ENCODE results near the gene UBE2E1.
A peak's percentile ranks its signal among the peaks of the same experiment; 100 is the strongest.
"Not testable (repeated sequence)": the region's sequence is repeated elsewhere in the genome, so short reads cannot be mapped to it uniquely, and the experiment has no call there.

The UBE2E1 gene

DNA sequence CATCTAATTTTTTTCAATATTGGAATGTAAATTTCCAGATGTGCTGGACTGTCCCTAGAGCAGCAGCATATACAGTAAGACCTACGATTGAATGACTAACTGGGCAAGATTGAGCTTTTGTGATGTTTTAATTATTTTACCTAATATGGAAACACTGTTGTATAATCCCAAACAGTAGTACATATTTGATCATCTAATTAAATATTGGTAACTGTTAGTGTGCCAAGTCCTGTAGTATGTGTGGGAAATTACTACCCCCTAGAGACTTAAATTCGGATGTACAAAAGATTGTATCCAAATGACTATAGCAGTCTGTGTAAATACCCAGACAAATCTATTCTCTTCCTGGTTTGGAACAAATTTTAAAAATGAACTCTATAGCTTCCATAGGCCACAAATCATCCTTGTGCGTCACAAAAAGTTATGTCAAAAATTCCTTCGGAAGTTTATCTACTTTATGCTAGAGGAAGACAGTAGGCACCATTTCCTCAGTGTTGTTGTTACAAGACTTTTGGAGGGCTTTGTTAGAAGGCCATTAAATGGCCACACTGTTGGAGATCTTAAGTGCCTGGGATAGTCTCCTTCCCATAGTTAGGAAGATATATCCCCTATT, 69.5 kb downstream of the UBE2E1 start:
- TF ChIP-seq CTCF (IDR thresholded peaks at IDR 0.05; ENCODE audit: low read depth, low read length) = no peak
- H3K4me3 ChIP-seq (replicated peaks in 1 of 2; ENCODE audit: low read depth in 2 of 2, low read length in 2 of 2) = no peak overlapping the region
- peak in 1 of 2 donors; percentile 47 for DNase-seq (ENCODE audit: low read depth in 2 of 2)

- no peak overlapping the region for H3K4me3 ChIP-seq (replicated peaks in 1 of 2; ENCODE audit: low read depth in 2 of 2, low read length in 2 of 2)
- no peak for TF ChIP-seq CTCF (IDR thresholded peaks at IDR 0.05; ENCODE audit: low read depth, low read length)
These were observed 71.2 kb downstream of the UBE2E1 start for GRCh38 chr3:23876923-23877322.

DNA sequence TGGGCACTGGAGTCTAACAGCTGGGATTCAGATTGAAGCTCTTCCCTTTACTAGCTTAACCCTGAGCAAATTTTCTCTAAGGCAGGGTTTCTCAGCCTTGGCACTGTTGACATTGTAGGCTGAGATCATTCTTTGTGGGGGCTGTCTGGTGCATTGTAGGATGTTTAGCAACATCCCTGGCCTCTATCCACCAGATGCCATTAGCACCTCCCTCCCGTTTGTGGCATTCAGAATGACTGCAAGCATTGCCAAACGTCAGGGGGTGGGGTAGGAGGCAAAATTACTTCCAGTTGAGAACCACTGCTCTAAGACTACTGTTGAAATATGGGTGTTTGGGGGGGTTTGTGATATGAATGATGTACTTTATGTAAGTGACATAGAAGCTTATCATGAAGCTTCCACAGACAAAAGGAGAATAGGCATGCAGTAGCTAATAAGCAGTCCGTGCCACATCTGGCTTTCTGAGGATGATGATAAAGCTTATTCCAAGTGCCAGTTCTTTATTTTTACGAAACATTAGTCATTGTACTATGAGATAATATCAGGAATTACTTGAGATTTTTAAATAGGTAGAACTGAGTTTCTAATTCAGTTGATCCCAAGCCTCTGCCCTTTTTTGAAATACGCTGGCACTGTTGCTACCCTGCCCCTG, 71.7 kb downstream of the UBE2E1 start:
- no peak for TF ChIP-seq CTCF (IDR thresholded peaks at IDR 0.05; ENCODE audit: low read depth, low read length)
- H3K4me3 ChIP-seq (replicated peaks in 1 of 2; ENCODE audit: low read depth in 2 of 2, low read length in 2 of 2) = no peak overlapping the region
- DNase-seq (ENCODE audit: low read depth in 2 of 2) = peak; percentile 91 to 95

More at GRCh38 chr3:23876923-23877322, 71.2 kb downstream of the UBE2E1 start:
- peak in 1 of 2 donors; percentile 53 for DNase-seq (ENCODE audit: low read depth in 2 of 2)

- DNase-seq (ENCODE audit: low read depth in 2 of 2) = no peak
- no peak for TF ChIP-seq CTCF (IDR thresholded peaks at IDR 0.05; ENCODE audit: low read depth, low read length)
- H3K4me3 ChIP-seq (replicated peaks in 1 of 2; ENCODE audit: low read depth in 2 of 2, low read length in 2 of 2) = no peak overlapping the region
These were observed 73.7 kb downstream of the UBE2E1 start for GRCh38 chr3:23879485-23879884.

GRCh38 chr3:23880703-23881339, 75.1 kb downstream of the UBE2E1 start:
- H3K4me3 ChIP-seq (replicated peaks in 1 of 2; ENCODE audit: low read depth in 2 of 2, low read length in 2 of 2) = no peak overlapping the region
- no peak for TF ChIP-seq CTCF (IDR thresholded peaks at IDR 0.05; ENCODE audit: low read depth, low read length)
- no peak for DNase-seq (ENCODE audit: low read depth in 2 of 2)

DNA sequence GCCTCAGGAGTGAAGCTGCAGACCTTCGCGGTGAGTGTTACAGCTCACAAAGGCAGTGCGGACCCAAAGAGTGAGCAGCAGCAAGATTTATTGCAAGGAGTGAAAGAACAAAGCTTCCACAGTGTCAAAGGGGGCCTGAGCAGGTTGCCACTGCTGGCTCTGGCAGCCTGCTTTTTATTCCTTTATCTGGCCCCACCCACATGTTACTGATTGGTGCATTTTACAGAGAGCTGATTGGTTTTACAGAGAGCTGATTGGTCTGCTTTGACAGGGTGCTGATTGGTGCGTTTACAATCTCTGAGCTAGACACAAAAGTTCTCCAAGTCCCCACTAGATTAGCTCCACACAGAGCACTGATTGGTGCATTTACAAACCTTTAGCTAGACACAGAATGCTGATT, 76.2 kb downstream of the UBE2E1 start:
- not testable (repeated sequence) for DNase-seq (ENCODE audit: low read depth in 2 of 2); H3K4me3 ChIP-seq (replicated peaks in 1 of 2; ENCODE audit: low read depth in 2 of 2, low read length in 2 of 2)

- no peak for TF ChIP-seq CTCF (IDR thresholded peaks at IDR 0.05; ENCODE audit: low read depth, low read length)
- H3K4me3 ChIP-seq (replicated peaks in 1 of 2; ENCODE audit: low read depth in 2 of 2, low read length in 2 of 2) = no peak overlapping the region
- DNase-seq (ENCODE audit: low read depth in 2 of 2) = no peak
These were observed 76.7 kb downstream of the UBE2E1 start for GRCh38 chr3:23882487-23882918.

Measured in cardiac fibroblast (primary cell).